GM15510 (cell line): Measurements from ENCODE around the gene GPER1.

ENCODE experiments used
- POLR2A ChIP-seq: IDR thresholded peaks from 3 replicates; pipeline ENCODE4 v1.6.1; 2011; ENCODE audit warnings: borderline replicate concordance; ENCODE audit not compliant: insufficient read length; ENCODE audit errors: extremely low read depth

The GPER1 gene

DNA sequence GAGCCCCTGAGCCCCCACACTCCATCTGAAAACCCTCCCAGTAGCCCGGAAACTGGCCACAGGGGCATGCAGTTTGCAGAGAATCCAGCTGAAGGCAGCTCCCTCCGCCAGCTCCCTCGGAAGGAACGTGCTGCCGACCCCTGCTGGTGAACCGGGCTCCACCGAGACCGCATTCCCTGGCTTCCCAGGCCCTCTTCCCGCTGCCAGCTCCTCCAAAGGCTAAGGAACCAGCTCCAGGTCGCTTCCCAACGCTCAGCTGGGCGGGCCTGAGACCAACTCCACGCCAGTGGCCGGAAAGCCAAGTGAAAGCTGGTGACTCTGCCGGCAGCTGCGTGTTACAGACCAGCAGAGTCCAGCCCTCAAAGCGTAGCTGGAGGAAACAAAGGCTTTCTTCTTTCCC is 35.8 kb downstream of the GPER1 start:
- TF ChIP-seq POLR2A: no peak

DNA sequence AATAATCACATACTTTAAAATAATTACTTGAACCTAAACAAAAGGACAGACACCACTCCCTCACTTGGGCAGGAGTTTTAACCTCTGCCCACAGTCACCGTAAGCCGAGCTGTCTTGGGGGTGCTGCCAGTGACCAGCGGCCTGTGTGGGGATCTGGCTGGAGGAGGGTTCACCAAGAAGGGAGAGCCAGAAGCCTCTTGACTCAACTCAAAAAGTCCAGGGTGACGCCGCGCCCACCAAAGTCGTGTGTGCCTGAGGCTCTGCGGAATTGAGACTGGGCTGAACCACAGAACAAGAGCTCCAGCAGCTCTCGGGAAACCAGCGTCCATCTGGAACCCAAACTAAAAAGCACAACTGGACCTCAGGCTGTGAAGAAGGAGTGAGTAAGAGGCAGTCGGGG is 36.3 kb downstream of the GPER1 start:
- no peak for TF ChIP-seq POLR2A

- no peak for TF ChIP-seq POLR2A
These were observed 37.1 kb downstream of the GPER1 start for GRCh38 chr7:1124816-1125602.

DNA sequence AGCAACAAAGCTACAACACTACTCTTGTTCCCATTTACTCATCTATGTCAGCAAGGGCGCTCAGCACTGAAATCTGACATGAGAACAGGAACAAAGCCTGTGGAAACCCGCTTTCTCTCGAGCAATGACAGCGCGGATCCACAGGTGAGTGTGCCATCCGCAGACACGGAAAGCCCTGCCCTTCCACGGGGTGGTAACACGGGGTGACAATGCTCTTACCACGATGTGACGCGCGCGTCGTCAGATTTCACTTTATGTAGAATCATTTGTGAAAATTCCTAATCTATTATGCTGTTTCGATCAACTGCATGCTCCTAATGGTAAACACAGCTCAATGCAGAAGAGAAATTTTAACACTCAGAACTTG is 37.7 kb downstream of the GPER1 start:
- no peak for TF ChIP-seq POLR2A

GRCh38 chr7:1127001-1127400 is 39.1 kb downstream of the GPER1 start:
- no peak for TF ChIP-seq POLR2A

DNA sequence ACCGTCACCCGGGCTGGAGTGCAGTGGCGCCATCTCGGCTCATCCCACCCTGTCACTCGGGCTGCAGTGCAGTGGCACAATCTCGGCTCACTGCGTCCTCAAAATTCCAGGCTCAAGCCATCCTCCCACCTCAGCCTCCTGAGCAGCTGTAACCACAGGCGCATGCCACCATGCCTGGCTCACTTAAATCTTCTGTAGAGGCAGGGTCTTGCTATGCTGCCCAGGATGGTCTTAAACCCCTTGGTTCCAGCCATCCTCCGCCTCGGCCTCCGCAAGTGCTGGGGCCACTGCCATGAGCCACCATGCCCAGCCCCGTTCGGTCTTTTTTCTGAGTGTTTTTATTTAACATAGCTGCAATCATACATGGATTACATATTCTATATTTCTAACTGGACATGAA is 41.5 kb downstream of the GPER1 start:
- TF ChIP-seq POLR2A: no peak

DNA sequence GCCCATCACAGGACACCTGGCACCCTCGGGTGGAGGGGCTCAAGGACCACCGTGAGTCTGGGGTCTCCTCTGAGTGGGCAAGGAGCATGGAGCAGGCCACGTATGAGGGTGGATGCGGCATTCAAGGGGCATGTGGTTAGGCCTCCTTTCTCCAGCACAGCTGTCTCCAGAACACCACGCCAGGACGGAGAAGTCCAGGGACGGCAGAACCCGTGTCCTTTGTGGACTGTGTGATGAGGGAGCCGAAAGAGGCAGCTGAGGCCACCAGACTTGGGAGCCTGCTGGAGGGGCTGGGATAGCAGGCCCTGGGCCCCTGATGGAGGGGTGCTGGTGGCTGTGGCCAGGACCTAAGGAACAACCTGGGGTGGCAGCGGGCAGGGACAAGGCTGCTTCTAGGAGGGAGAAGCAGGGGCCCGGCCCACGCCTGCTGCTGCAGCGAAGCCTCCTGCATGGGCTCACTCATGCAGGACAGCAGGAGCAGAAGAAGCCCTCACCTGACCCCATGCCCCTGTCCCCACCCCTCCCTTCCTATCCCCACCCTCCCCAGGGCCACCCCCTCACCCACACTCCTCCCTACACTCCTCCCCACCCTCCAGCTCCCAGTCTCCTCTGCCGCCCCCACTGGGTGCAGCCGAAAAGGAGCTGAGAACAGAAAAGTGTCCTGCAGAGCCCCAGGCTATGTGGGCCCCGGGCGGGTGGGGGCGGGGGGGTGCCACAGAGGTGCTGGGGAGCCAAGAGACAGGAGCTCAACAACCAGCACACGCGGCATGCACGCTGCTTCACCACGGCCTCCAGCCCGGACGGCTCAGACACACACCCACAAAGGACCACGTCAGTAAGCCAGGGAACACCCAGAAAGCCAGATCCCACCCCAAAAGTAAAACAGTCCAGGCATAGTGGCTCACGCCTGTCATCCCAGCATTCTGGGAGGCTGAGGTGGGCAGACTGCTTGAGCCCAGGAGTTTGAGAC is 42.4 kb downstream of the GPER1 start:
- no peak for TF ChIP-seq POLR2A

DNA sequence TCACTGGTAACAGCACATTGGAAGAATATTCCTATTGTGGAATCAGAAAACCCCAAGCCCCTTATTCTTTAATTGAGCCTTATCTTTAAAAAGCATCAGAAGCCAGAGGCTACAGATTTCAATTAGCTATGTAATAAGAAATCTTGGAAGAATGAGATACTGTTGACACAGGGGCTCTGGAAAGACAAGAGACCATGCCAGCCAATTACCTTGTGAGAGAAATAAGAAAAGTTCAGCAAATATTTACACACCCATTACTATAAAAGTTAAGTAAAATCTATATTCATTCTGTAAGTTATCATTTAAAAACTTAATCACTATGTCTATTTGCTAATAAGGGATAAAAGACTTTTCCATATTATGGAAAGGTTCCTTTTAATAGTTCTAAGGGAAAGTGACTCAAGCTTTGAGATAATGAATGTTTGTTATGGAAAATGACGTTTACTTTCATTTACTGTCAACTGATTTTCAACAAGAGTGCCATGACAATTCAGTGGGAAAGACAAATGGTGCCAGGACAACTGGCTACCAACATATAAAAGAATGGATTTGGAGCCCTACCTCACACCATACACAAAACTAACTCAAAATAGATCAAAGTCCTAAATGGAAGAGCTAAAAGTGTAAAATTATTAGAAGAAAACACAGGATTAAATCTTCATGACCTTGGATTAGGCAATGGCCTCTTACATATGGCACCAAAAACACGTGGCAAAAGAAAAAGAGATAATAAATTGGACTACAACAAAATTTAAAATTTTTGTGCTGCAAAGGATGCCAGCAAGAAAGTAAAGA is 43.8 kb downstream of the GPER1 start:
- no peak for TF ChIP-seq POLR2A

DNA sequence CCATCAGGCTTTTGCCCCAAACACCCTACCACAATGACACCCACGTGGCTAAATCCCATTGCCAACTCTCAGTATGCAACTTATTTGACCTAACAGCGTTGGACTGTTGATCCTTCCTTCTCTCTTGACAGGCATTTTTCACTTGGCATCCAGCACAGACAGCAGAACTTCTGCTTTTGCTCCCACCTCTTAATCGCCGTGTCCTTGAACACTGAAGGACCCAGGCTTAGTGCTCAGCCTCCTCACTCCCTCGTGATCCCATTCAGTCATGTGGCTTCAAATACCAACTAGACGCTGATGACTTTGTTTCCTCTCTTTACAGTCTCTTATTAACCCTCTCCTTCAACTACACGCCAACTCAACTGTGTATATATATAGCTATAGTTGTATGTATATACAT is 47.0 kb downstream of the GPER1 start:
- TF ChIP-seq POLR2A: no peak

GRCh38 chr7:1136841-1137516 is 49.1 kb downstream of the GPER1 start:
- TF ChIP-seq POLR2A: no peak

DNA sequence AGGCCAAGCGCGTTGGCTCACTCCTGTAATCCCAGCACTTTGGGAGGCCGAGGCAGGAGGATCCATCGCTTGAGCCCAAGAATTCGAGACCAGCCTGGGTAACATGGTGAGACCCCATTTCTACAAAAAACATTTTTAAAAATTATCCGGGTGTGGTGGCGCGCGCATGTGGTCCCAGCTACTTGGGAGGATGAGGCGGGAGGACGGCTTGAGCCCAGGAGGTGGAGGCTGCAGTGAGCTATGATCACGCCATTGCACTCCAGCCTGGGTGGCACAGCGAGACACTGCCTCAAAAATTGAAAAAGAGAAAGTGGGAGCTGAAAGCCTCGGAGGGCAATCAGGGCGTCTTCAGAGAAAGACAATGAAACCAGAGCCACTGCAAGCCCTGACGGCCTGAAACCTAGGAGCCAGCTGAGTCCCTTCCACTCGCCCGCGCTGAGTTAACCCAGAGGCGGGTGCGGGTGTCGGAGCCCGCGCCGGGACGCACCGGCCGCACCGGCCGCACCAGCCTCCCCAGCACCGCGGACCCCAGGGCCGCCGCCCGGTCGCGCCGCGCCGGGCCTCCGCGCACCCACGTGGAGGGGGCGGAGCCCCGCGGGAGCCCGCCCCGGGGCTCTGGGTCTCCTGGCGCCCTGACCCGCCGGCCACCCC is 49.7 kb downstream of the GPER1 start:
- no peak for TF ChIP-seq POLR2A

DNA sequence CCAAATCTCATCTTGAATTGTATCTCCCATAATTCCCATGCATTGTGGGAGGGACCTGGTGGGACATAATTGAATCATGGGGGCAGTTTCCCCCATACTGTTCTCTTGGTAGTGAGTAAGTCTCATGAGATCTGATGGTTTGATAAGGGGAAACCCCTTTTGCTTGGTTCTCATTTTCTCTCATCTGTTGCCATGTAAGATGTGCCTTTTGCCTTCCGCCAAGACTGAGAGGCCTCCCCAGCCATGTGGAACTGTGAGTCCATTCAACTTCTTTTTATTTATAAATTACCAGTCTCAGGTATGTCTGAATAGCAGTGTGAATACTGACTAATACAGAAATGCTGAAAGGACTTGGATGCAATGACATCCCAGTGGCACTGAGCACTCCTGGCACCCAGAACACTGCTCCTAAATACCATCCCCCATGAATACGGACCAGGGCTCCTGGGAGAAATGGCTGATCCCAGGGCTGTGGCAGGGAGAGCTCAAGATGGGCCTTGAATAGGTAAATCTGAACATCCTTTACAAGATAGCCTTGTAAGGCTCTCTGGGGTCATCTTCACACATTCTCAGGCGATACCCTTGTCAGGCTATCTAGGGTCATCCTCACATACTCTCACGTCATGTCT is 52.7 kb downstream of the GPER1 start:
- TF ChIP-seq POLR2A: no peak

DNA sequence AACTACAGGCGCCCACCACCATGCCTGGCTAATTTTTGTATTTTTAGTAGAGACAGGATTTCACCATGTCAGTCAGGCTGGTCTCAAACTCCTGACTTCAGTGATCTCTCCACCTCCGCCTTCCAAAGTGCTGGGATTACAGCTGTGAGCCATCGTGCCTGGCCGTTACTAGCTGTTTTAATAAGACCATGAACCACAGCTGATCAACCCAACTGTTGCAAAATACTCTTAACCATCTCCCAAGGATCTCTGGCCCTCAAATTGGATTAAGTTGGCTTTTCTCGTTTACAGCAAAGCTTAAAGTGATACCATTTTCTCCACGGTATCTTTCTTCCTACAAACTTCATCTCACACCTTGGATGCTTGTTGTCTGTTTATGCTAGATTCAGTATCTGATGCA is 53.7 kb downstream of the GPER1 start:
- no peak for TF ChIP-seq POLR2A
